ENCODE data around the gene AK9. TPM values are rescaled to one million over a fixed set of nuclear protein-coding genes. Genes with fewer than 3 reads are reported as not detected.

The AK9 gene
- total RNA-seq, 1 donor from 2014 or later: 4.2 TPM

DNA sequence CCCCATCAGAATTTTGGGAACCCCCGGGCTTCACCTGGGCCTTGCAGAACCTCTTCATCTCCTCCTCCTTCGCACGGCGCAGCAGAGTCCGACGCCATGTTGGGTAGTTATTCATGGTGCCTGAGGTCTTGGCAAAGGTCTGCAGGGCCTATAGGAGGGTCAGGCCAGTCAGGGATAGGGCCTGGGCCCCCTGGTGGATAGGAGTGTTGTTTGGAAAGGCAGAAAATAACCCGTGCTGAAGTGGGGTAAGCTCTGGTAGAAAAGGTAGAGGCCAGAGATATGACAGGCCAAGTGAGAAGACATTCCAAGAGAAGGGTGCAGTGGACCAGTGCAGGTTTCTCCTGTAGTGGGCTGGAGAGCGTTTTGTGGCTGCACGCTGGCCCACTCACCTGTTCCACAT, 245.6 kb downstream of the AK9 start:
- DNase-seq (ENCODE audit: low read depth in 2 of 2): no peak

DNA sequence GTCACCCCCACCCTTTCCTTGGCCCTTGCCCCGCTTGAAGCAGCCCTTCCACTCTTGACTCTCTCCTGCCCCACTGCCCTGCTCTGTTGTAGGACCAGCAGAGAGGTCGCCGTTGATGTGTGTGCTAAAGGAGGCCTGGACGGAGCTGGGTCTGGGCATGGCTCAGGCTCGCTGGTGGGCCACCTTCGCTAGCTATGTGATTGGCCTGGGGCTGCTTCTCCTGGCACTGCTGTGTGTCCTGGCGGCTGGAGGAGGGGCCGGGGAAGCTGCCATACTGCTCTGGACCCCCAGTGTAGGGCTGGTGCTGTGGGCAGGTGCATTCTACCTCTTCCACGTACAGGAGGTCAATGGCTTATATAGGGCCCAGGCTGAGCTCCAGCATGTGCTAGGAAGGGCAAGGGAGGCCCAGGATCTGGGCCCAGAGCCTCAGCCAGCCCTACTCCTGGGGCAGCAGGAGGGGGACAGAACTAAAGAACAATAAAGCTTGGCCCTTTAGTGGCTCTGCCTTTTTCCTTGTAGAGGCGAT, 247.5 kb downstream of the AK9 start:
- DNase-seq (ENCODE audit: low read depth in 2 of 2): no peak

Other genes starting within 250 kb of the AK9 start
- 12.5 and 15.9 TPM in 2 replicates for gene MICAL1, start 235.4 kb downstream of the AK9 start, total RNA-seq
- gene ZBTB24, start 208.0 kb downstream of the AK9 start, total RNA-seq: 3.1 and 4.4 TPM in 2 replicates
- gene FIG4, start 94 bp upstream of the AK9 start, total RNA-seq: 8.7 and 12.7 TPM in 2 replicates